PFSK-1 (cell line): ENCODE data around the gene EID2.

Experiments used
- FOXP2 ChIP-seq: optimal IDR thresholded peaks from 2 replicates; pipeline ENCODE3; 2011; ENCODE audit warnings: borderline replicate concordance, control low read depth, inconsistent platforms; ENCODE audit not compliant: insufficient read depth; ENCODE audit errors: extremely low read length, extremely low read depth
- POLR2AphosphoS5 ChIP-seq: IDR thresholded peaks from 2 replicates; pipeline ENCODE4 v1.6.1; 2012; ENCODE audit warnings: low read depth, mild to moderate bottlenecking, control low read depth, low read length, moderate library complexity
- SIN3A ChIP-seq: IDR thresholded peaks from 2 replicates; pipeline ENCODE4 v1.6.1; 2012; ENCODE audit warnings: mild to moderate bottlenecking, low read length, moderate library complexity, borderline replicate concordance; ENCODE audit not compliant: insufficient read depth
- TAF1 ChIP-seq: IDR thresholded peaks from 2 replicates; pipeline ENCODE4 v1.6.1; 2012; ENCODE audit warnings: low read length, control low read depth, borderline replicate concordance; ENCODE audit not compliant: insufficient read depth
- TF ChIP-seq, protein P1 (sequence below), 2 experiments: IDR thresholded peaks; 2 replicates each; pipeline versions ENCODE4 v1.6.1 to v1.8.0; 2011 to 2012; ENCODE audit warnings: low read depth in 2 of 2, low read length in 2 of 2, control low read depth in 1 of 2, inconsistent platforms in 1 of 2, mild to moderate bottlenecking in 1 of 2, moderate library complexity in 1 of 2; ENCODE audit not compliant: insufficient read depth in 1 of 2

Gene EID2

DNA sequence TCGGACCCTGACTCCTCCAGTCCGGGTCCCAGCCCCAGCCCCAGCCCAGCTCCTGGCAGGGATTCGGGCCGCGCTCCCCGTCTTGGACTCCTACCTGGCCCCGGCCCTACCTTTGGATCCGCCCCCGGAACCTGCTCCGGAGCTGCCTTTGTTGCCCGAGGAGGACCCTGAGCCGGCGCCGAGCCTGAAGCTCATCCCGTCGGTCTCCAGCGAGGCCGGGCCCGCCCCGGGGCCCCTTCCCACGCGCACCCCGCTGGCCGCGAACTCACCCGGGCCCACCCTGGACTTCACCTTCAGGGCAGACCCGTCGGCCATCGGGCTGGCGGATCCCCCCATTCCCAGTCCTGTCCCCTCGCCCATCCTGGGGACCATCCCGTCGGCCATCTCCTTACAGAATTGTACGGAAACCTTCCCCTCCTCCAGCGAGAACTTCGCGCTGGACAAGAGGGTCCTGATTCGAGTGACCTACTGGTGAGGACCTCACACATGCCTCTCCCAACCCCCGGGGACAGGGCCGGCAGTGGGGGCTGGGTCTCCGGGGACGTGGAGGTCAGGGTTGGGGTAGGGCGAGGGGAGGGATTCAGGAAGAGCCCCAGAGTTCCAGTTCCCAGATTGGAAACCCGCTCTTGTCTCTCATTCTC, 24.3 kb downstream of the EID2 start:
- TF ChIP-seq SIN3A (no peak), FOXP2 (no peak), POLR2AphosphoS5 (no peak), TAF1 (no peak)
- TF ChIP-seq, protein P1, sequence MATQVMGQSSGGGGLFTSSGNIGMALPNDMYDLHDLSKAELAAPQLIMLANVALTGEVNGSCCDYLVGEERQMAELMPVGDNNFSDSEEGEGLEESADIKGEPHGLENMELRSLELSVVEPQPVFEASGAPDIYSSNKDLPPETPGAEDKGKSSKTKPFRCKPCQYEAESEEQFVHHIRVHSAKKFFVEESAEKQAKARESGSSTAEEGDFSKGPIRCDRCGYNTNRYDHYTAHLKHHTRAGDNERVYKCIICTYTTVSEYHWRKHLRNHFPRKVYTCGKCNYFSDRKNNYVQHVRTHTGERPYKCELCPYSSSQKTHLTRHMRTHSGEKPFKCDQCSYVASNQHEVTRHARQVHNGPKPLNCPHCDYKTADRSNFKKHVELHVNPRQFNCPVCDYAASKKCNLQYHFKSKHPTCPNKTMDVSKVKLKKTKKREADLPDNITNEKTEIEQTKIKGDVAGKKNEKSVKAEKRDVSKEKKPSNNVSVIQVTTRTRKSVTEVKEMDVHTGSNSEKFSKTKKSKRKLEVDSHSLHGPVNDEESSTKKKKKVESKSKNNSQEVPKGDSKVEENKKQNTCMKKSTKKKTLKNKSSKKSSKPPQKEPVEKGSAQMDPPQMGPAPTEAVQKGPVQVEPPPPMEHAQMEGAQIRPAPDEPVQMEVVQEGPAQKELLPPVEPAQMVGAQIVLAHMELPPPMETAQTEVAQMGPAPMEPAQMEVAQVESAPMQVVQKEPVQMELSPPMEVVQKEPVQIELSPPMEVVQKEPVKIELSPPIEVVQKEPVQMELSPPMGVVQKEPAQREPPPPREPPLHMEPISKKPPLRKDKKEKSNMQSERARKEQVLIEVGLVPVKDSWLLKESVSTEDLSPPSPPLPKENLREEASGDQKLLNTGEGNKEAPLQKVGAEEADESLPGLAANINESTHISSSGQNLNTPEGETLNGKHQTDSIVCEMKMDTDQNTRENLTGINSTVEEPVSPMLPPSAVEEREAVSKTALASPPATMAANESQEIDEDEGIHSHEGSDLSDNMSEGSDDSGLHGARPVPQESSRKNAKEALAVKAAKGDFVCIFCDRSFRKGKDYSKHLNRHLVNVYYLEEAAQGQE (IDR thresholded peaks at IDR 0.05; ENCODE audit: insufficient read depth in 1 of 2, low read depth in 2 of 2, low read length in 2 of 2), result no peak

DNA sequence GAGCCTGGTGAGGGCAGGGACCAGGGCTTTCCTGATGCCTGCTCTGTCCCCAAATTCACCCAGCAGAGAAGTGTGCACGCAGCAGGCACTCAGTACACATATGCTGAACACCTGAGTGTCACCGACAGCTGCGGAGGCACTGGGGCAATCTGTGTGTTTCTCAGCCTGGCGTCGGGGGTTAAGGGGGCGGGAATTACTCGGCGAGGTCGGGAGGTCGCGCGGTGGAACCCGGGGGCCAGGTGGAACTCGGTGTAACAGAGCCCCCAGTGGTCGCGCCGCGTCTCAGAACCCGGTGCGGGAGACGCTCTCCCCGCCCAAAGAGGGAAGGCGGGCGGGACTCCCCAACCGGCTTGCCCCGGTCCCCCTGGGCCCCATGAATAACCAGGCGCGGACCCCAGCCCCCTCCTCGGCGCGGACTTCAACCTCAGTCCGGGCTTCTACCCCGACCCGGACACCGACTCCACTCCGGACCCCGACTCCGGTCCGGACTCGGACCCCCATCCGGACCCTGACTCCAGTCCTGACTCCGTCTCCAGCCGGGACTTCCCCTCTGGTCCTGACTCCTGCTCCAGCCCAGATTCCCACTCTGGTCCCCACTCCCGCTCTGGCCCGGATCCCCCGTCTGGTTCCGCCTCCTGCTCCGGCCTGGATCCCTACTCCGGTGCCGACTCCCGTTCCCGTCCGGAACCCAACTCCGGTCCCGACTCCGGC, 25.0 kb downstream of the EID2 start, which contains the start of gene SELENOV:
TSS of gene SELENOV (plus strand) at position 300 of the 711 bp plus-strand sequence. CDS start at position 374, 74 bp downstream.
- TF ChIP-seq SIN3A (no peak), POLR2AphosphoS5 (no peak), TAF1 (no peak), FOXP2 (no peak)
- TF ChIP-seq, protein P1 (IDR thresholded peaks at IDR 0.05; ENCODE audit: insufficient read depth in 1 of 2, low read depth in 2 of 2, low read length in 2 of 2), result no peak

DNA sequence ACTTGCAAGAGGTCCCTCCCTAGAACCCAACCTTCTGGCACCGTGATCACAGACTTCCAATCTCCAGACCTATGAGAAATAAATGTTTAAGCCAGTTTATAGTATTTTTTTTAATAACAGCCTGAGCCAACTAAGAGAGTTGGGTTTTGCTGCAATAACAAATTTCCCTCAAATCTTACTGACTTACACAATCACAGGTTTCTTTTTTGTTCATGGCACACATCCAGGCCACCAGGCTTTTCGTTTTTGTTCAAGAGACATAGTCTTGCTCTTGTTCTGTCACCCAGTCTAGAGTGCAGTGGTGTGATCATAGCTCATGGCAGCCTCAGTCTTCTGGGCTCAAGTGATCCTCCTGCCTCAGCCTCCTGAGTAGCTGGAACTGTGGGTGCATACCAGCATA, 27.0 kb downstream of the EID2 start:
- TF ChIP-seq TAF1 (no peak), FOXP2 (no peak), SIN3A (no peak), POLR2AphosphoS5 (no peak)
- TF ChIP-seq, protein P1 (IDR thresholded peaks at IDR 0.05; ENCODE audit: insufficient read depth in 1 of 2, low read depth in 2 of 2, low read length in 2 of 2), result no peak

DNA sequence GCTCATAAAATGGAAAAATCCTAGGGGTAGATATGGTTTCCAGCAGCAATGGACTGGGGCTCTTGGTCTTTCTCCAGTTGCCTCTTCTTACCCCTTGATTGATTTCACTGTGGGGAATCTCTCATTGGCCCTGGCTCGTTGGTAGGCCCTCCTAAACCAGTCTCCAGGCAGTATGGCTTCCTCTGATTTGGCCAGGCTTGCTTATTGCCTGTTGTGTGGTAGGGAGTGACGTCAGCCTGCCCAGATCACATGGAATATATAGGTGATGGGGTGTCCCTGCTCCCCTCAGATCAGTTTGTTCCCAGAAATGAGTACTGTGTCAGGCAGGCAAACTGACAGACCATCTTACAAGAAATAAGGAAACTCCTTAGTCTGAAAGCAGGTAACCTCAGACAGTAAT, 30.7 kb downstream of the EID2 start:
- no peak for TF ChIP-seq POLR2AphosphoS5
- TF ChIP-seq FOXP2, result no peak
- no peak for TF ChIP-seq TAF1
- TF ChIP-seq SIN3A, result no peak
- TF ChIP-seq, protein P1 (IDR thresholded peaks at IDR 0.05; ENCODE audit: insufficient read depth in 1 of 2, low read depth in 2 of 2, low read length in 2 of 2), result no peak
